DMS153 (cell line): ENCODE results near the gene NAP1L4.

Experiments
- DNase-seq: peaks from one replicate; lab custom pipeline; 2025; lab: John Stamatoyannopoulos, UW

The NAP1L4 gene

GRCh38 chr11:2992997-2993325 is 832 bp upstream of the NAP1L4 start:
- DNase-seq = no peak

GRCh38 chr11:2991452-2992233 is 486 bp downstream of the NAP1L4 start:
- DNase-seq = no peak

DNA sequence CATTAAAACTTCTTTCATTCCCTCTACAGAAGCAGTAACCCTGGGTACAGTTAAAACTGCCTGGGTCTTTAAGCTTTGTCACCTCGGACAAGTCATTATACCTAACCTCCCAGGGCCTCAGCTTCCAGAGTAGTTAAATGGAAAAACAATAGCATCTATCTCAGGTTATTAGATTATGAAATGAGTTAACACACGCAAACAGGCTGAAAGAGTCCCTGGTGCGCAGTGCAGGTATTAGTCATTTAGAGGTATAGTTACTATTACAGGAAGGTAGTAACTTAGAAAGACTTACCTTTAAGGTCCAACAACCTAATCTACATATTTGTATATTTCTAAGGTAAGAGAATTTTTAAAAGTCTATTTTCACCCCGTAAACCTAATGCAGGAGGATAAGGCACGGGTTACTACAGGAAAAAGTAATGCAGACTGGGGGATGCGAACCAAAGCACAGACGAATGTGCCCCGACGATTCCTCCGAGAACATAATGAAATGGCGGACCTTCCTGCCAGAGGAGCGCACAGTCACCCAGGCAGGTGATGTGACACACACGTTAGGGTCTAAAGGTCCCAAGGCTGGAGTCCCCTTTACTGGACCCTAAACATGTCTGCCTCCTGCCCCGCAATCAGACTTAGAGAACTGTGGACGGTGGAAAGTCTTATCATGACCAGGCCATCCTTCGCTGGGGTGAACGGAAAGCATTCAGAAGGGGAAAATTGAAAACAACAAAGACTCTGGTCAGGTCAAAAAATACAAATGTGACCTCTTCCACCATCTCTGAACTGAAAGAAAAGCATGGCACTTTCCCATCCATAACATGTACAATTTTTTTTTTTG is 1.3 kb downstream of the NAP1L4 start:
- no peak for DNase-seq

GRCh38 chr11:2989551-2989950 is 2.6 kb downstream of the NAP1L4 start:
- no peak for DNase-seq

DNA sequence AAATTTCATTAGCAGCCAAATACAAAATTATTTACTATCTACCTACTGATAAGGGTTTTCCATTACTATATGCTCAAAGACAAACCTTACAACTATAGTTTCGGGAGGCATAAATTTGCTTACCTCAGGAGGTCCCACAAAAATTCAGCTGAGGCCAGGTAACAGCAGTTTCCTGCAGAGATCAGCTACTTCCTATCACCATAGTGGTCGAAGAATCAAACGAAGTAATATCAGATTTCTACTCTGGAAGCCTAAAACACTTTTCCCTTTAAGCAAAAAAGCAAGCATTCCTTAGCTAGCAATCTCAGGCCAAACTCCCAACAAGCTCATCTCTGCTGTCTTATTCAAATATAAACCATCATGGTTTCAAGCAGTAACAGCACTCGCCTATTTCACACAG is 3.1 kb downstream of the NAP1L4 start:
- no peak for DNase-seq

GRCh38 chr11:2987881-2988861 is 4.0 kb downstream of the NAP1L4 start:
- no peak for DNase-seq

GRCh38 chr11:2983908-2984307 is 8.2 kb downstream of the NAP1L4 start:
- no peak for DNase-seq

GRCh38 chr11:2982214-2982613 is 9.9 kb downstream of the NAP1L4 start:
- DNase-seq = no peak

- no peak for DNase-seq
These were observed 11.0 kb downstream of the NAP1L4 start for GRCh38 chr11:2981130-2981529.

GRCh38 chr11:2980168-2980840 is 11.8 kb downstream of the NAP1L4 start:
- no peak for DNase-seq

- DNase-seq = no peak
These were observed 15.0 kb downstream of the NAP1L4 start for GRCh38 chr11:2977113-2977512.

GRCh38 chr11:2976294-2977063 is 15.7 kb downstream of the NAP1L4 start:
- no peak for DNase-seq

DNA sequence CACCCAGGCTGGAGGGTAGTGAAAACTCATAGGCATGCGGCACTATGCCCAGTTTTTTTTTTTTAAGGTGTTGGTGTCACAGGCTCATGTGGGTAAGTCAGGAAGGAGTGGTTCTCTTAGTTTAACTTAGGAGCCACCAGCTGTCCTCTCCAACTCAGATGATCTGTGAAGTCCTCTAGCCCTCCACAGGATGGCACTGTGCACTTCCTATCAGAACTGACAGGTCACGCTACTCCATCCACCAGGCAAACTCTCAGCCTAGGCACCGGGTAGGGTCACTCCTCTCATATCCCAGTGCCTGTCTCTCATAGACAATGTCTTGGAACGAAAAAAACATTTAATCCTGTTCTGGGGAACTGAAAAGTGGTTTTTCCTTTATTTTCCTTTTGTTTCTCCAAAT is 16.5 kb downstream of the NAP1L4 start:
- DNase-seq = no peak

DNA sequence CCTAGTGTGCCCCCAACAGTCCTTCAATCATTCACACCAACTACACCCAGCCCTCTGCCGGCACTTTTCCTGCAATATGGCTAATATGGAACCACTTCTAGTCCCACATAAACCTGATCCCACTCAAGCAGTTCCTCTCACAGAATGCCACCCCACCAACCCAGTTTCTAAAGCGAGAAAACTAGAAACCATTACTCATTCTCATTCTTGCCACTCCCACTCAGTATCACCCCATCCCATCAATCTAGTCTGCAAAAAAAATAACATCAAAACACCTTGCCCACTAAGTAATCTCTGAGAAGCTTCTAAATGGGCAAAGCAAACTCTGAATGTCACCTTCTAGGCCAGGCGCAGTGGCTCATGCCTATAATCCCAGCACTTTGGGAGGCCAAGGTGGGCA is 17.9 kb downstream of the NAP1L4 start:
- no peak for DNase-seq

GRCh38 chr11:2968341-2968900 is 23.7 kb downstream of the NAP1L4 start:
- no peak for DNase-seq

GRCh38 chr11:2964782-2965181 is 27.3 kb downstream of the NAP1L4 start:
- DNase-seq = no peak

DNA sequence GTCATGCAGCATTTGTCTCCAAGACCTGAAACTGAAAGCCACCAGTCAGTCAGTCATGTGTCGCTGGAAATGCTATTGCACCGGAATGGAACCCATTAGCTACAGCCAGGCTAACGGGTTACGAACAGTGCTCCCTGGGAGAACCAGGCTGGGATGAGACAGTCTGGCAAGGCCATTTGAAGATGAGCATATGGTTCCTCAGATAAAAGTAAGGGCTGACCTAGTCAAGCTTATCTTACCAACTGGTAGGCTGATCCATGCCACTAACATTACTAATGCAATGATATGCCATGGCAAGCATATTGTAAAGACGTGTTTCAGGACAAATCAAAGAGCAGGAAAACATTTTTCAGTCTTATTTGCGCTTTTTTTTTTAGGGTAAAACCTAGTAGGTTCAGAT is 28.4 kb downstream of the NAP1L4 start:
- DNase-seq = no peak

- no peak for DNase-seq
These were observed 28.9 kb downstream of the NAP1L4 start for GRCh38 chr11:2963112-2963754.

GRCh38 chr11:2961080-2961479 is 31.0 kb downstream of the NAP1L4 start:
- no peak for DNase-seq

DNA sequence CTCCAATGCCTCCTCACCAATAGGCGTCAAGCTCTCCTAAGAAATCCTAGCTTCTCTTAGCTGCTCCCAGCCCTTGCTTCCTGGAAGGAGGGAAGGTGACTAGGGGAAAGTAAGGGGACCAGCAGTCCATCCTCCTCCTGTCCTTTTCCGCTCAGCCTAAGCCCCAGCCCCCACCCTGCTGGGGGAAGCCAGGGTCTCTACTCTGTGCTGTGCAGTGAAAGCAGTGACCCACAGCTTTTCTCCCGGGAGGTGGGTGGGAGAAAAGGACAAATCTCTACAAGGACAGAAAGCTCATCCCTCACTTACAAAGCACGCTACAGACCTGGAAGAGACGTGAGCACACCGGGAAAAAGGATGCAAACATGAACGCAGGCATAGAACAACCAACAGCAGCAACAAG is 32.0 kb downstream of the NAP1L4 start:
- no peak for DNase-seq
